Natural killer cell (primary cell): ENCODE measurements around the gene CUL5. TPM values are rescaled to one million over a fixed set of nuclear protein-coding genes. Genes with fewer than 3 reads are reported as not detected.
A peak's percentile ranks its signal among the peaks of the same experiment; 100 is the strongest.

Experiments
- ATAC-seq, 3 donors: fragments of 150-1000 bp in 2 of 3; fragments of 200-7000 bp in 1 of 3; cut with Tn5 transposase; 1 replicate in 1 of 3; 2 replicates in 2 of 3; pipeline ENCODE4 v1.10.0; 2021; ENCODE audit warnings: mild to moderate bottlenecking in 2 of 3, moderate library complexity in 2 of 3
- DNase-seq, 2 donors: peaks; one replicate each; pipeline versions ENCODE4 v3.0.0 to v3.0.0-alpha.2; 2013 to 2021; ENCODE audit warnings: mixed read lengths in 1 of 2
- H3K27ac ChIP-seq: one replicate; pipeline ENCODE4 v1.5.1; 2013; ENCODE audit warnings: mild to moderate bottlenecking, low read length
- H3K27me3 ChIP-seq: one replicate; pipeline ENCODE4 v1.6.1; 2013; ENCODE audit warnings: low read length; ENCODE audit not compliant: control insufficient read depth, insufficient read depth
- H3K36me3 ChIP-seq: one replicate; pipeline ENCODE4 v1.6.1; 2013; ENCODE audit warnings: low read length; ENCODE audit not compliant: control insufficient read depth, insufficient read depth
- H3K4me1 ChIP-seq: one replicate; pipeline ENCODE4 v1.6.1; 2013; ENCODE audit warnings: low read length; ENCODE audit not compliant: control insufficient read depth, insufficient read depth
- H3K4me3 ChIP-seq: one replicate; pipeline ENCODE4 v1.5.1; 2013; ENCODE audit warnings: low read length
- H3K9me3 ChIP-seq: one replicate; pipeline ENCODE4 v1.6.1; 2013; ENCODE audit warnings: low read length; ENCODE audit not compliant: control insufficient read depth, insufficient read depth
- H3K27ac Mint-ChIP-seq, 2 donors: one replicate each; pipeline ENCODE4 v1.8.0; 2022; ENCODE audit warnings: mild to moderate bottlenecking in 2 of 2, mixed read lengths in 2 of 2, moderate library complexity in 1 of 2
- H3K27me3 Mint-ChIP-seq, 2 donors: one replicate each; pipeline ENCODE4 v1.8.0; 2022; ENCODE audit warnings: low read depth in 2 of 2, mixed read lengths in 2 of 2
- H3K36me3 Mint-ChIP-seq: one replicate; pipeline ENCODE4 v1.8.0; 2022; ENCODE audit warnings: mixed read lengths
- H3K4me1 Mint-ChIP-seq, 2 donors: one replicate each; pipeline ENCODE4 v1.8.0; 2022; ENCODE audit warnings: mixed read lengths in 2 of 2
- H3K4me3 Mint-ChIP-seq: one replicate; pipeline ENCODE4 v1.8.0; 2022; ENCODE audit warnings: mild to moderate bottlenecking, moderate library complexity, mixed read lengths
- H3K9me3 Mint-ChIP-seq, 2 donors: one replicate each; pipeline ENCODE4 v1.8.0; 2022; ENCODE audit warnings: mixed read lengths in 2 of 2
- CTCF ChIP-seq: fragments of 200-600 bp; IDR thresholded peaks from one replicate; pipeline ENCODE4 v1.8.0; 2022; ENCODE audit warnings: antibody characterized with exemption
- WGBS: methylation state at CpG from one replicate; pipeline ENCODE4 v1.1.7; 2013; ENCODE audit warnings: missing lambda C conversion rate; ENCODE audit not compliant: insufficient coverage; 5-methylcytosine and 5-hydroxymethylcytosine counted together
- intact Hi-C: fragments of 100-400 bp; cut with micrococcal nuclease; formaldehyde crosslinking; loops from one replicate; pipeline ENCODE4 v1.14.2; 2022
- total RNA-seq, 4 donors: library from RNA; stranded (reverse); fragments of 120-200 nt in 1 of 4; gene quantifications; one replicate each; pipeline versions ENCODE4 v1.2.3 to v1.2.4, GENCODE V29; 2013 to 2022

The CUL5 gene
- total RNA-seq, 3 donors from 2014 or later (not counting 1 experiment from before 2014, with no cell fraction given): 59.1 to 68.3 (median 60.2) TPM

GRCh38 chr11:108032800-108033199 is 24.1 kb downstream of the CUL5 start:
- H3K4me1 Mint-ChIP-seq: peaks cover 29 to 50% of the 10 kb centered on the region in 2 donors
- Histone ChIP-seq H3K36me3 (peaks cover 29% of the 10 kb centered on the region), H3K4me3 (no peak overlapping the region), H3K27ac (no peak overlapping the region), H3K4me1 (no peaks in the 10 kb centered on the region), H3K27me3 (no peaks in the 10 kb centered on the region), H3K9me3 (no peaks in the 10 kb centered on the region)
- H3K4me3 Mint-ChIP-seq: no peak overlapping the region
- no peak for ATAC-seq
- H3K27me3 Mint-ChIP-seq: no peaks in the 10 kb centered on the region
- H3K36me3 Mint-ChIP-seq: no peaks in the 10 kb centered on the region
- TF ChIP-seq CTCF: no peak
- DNase-seq: no peak
- intact Hi-C loops: no loop called here
- H3K27ac Mint-ChIP-seq: peak overlapping the region; percentile 29 to 54
- 93% methylated on average over 1 of the region's 1 CpG for WGBS
- H3K9me3 Mint-ChIP-seq: peaks cover 0 to 2% of the 10 kb centered on the region in 2 donors

DNA sequence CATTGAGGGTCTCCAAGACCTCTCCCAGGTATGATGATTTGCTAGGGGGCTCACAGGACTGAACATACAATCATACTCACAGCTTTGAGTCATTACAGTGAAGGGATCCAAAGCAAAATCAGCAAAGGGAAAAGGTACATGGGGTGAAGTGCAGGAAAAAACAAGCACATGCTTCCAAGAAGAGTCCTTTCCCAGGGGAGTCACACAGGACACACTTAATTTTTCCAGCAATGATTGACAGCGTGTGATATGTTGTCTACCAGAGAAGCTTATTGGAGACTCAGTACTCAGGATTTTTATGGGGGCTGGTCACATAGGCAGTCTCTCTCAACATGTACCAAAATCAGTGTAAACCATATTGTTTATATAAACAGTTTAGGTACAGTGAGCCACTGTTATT is 25.3 kb downstream of the CUL5 start:
- Histone ChIP-seq H3K36me3 (peaks cover 29% of the 10 kb centered on the region), H3K27ac (no peak overlapping the region), H3K27me3 (no peaks in the 10 kb centered on the region), H3K4me3 (no peak overlapping the region), H3K4me1 (no peaks in the 10 kb centered on the region), H3K9me3 (no peaks in the 10 kb centered on the region)
- peaks cover 22 to 39% of the 10 kb centered on the region in 2 donors for H3K4me1 Mint-ChIP-seq
- no peaks in the 10 kb centered on the region for H3K27me3 Mint-ChIP-seq
- DNase-seq (no peak), ATAC-seq (no peak)
- H3K36me3 Mint-ChIP-seq: no peaks in the 10 kb centered on the region
- intact Hi-C loops: no loop called here
- TF ChIP-seq CTCF: no peak
- 100% methylated on average over 1 of the region's 1 CpG for WGBS
- no peak overlapping the region for H3K27ac Mint-ChIP-seq
- H3K9me3 Mint-ChIP-seq: peaks cover 0 to 2% of the 10 kb centered on the region in 2 donors
- no peak overlapping the region for H3K4me3 Mint-ChIP-seq

DNA sequence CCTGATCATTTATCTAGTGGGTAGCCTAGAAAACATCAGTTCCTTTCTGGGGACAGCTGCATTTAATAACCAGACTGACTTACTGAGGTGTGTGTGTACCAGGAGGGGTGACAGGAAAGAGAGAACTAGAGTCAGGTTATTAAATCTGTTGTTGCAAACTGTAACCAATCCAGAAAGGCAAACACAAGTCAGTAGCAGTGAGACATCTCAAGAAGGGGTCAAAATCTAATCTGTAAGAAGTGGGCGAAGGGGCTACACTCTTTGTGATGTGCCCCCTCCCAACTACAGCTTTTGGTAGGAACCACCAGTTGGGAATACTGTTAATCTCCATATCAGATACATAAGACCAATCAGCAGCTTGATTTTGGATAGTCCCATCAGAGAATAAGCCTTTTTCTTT is 26.3 kb downstream of the CUL5 start:
- intact Hi-C loops: no loop called here
- peaks cover 25 to 40% of the 10 kb centered on the region in 2 donors for H3K4me1 Mint-ChIP-seq
- Histone ChIP-seq H3K9me3 (no peaks in the 10 kb centered on the region), H3K27ac (no peak overlapping the region), H3K4me3 (no peak overlapping the region), H3K36me3 (peaks cover 29% of the 10 kb centered on the region), H3K4me1 (no peaks in the 10 kb centered on the region), H3K27me3 (no peaks in the 10 kb centered on the region)
- WGBS: 100% methylated on average over 1 of the region's 1 CpG
- peak overlapping the region; percentile 46 to 47 for H3K27ac Mint-ChIP-seq
- H3K27me3 Mint-ChIP-seq: no peaks in the 10 kb centered on the region
- H3K4me3 Mint-ChIP-seq: no peak overlapping the region
- DNase-seq (no peak), ATAC-seq (no peak)
- H3K9me3 Mint-ChIP-seq: peaks cover 0 to 2% of the 10 kb centered on the region in 2 donors
- TF ChIP-seq CTCF: no peak
- no peaks in the 10 kb centered on the region for H3K36me3 Mint-ChIP-seq

- intact Hi-C loops: no loop called here
- Histone ChIP-seq H3K9me3 (no peaks in the 10 kb centered on the region), H3K36me3 (peaks cover 29% of the 10 kb centered on the region), H3K27ac (no peak overlapping the region), H3K27me3 (no peaks in the 10 kb centered on the region), H3K4me1 (no peaks in the 10 kb centered on the region), H3K4me3 (no peak overlapping the region)
- H3K27ac Mint-ChIP-seq: no peak overlapping the region
- H3K4me3 Mint-ChIP-seq: no peak overlapping the region
- peaks cover 0 to 2% of the 10 kb centered on the region in 2 donors for H3K9me3 Mint-ChIP-seq
- H3K27me3 Mint-ChIP-seq: no peaks in the 10 kb centered on the region
- H3K36me3 Mint-ChIP-seq: no peaks in the 10 kb centered on the region
- 97% methylated on average over 4 of the region's 4 CpGs for WGBS
- no peak for TF ChIP-seq CTCF
- ATAC-seq (no peak), DNase-seq (no peak)
- peaks cover 25 to 40% of the 10 kb centered on the region in 2 donors for H3K4me1 Mint-ChIP-seq
Observed at GRCh38 chr11:108035690-108036089, 27.0 kb downstream of the CUL5 start.
